GM23248 (cell line): ENCODE results near the gene GLRX. TPM values are rescaled to one million over a fixed set of nuclear protein-coding genes. Genes with fewer than 3 reads are reported as not detected.
A peak's percentile ranks its signal among the peaks of the same experiment; 100 is the strongest.
"Not testable (repeated sequence)": the region's sequence is repeated elsewhere in the genome, so short reads cannot be mapped to it uniquely, and the experiment has no call there.

Experiments
- DNase-seq: peaks from one replicate; pipeline ENCODE4 v3.0.0-alpha.2; 2015
- H2AFZ ChIP-seq: fragments of 200-600 bp; sonication (generic); 2 replicates; pipeline ENCODE4 v1.6.1; 2016; ENCODE audit warnings: antibody characterized with exemption
- H3F3A ChIP-seq: fragments of 200-600 bp; sonication (generic); 2 replicates; pipeline ENCODE4 v1.6.1; 2016; ENCODE audit warnings: mild to moderate bottlenecking, antibody characterized with exemption, mixed run types; ENCODE audit not compliant: insufficient read depth
- H3K27ac ChIP-seq: fragments of 200-600 bp; sonication (generic); 2 replicates; pipeline ENCODE4 v1.5.1; 2016; ENCODE audit warnings: mild to moderate bottlenecking
- H3K27me3 ChIP-seq: fragments of 200-600 bp; sonication (generic); replicated peaks from 2 replicates; pipeline ENCODE4 v1.6.1; 2016; ENCODE audit warnings: mild to moderate bottlenecking; ENCODE audit not compliant: insufficient read depth
- H3K36me3 ChIP-seq: fragments of 200-600 bp; sonication (generic); 2 replicates; pipeline ENCODE4 v1.6.1; 2016; ENCODE audit warnings: low read depth, mild to moderate bottlenecking
- H3K4me1 ChIP-seq: fragments of 200-600 bp; sonication (generic); 2 replicates; pipeline ENCODE4 v1.6.1; 2016; ENCODE audit warnings: mild to moderate bottlenecking; ENCODE audit not compliant: insufficient read depth
- H3K4me2 ChIP-seq: fragments of 200-600 bp; sonication (generic); one replicate; pipeline ENCODE4 v1.6.1; 2016; ENCODE audit warnings: mild to moderate bottlenecking; ENCODE audit not compliant: unreplicated experiment
- H3K4me3 ChIP-seq: fragments of 200-600 bp; sonication (generic); 2 replicates; pipeline ENCODE4 v1.5.1; 2016; ENCODE audit warnings: mild to moderate bottlenecking
- H3K79me2 ChIP-seq: fragments of 200-600 bp; sonication (generic); 2 replicates; pipeline ENCODE4 v1.6.1; 2016; ENCODE audit warnings: mild to moderate bottlenecking; ENCODE audit not compliant: insufficient read depth
- H3K9ac ChIP-seq: fragments of 200-600 bp; sonication (generic); 2 replicates; pipeline ENCODE4 v1.6.1; 2016; ENCODE audit warnings: mild to moderate bottlenecking
- H3K9me2 ChIP-seq: fragments of 200-600 bp; sonication (generic); 2 replicates; pipeline ENCODE4 v1.6.1; 2016; ENCODE audit warnings: mixed run types, mild to moderate bottlenecking, moderate library complexity; ENCODE audit not compliant: insufficient read depth
- H3K9me3 ChIP-seq: fragments of 200-600 bp; sonication (generic); one replicate; pipeline ENCODE4 v1.6.1; 2017; ENCODE audit warnings: low read depth
- H4K20me1 ChIP-seq: fragments of 200-600 bp; sonication (generic); 2 replicates; pipeline ENCODE4 v1.6.0; 2016; ENCODE audit not compliant: insufficient read depth
- EZH2 ChIP-seq: fragments of 200-600 bp; sonication (generic); IDR thresholded peaks from 2 replicates; pipeline ENCODE4 v1.6.1; 2018; ENCODE audit warnings: antibody characterized with exemption, mild to moderate bottlenecking; ENCODE audit not compliant: insufficient read depth, poor library complexity, severe bottlenecking
- EZH2phosphoT487 ChIP-seq: fragments of 200-600 bp; sonication (generic); IDR thresholded peaks from 2 replicates; pipeline ENCODE4 v1.6.1; 2018; ENCODE audit warnings: antibody characterized with exemption, moderate library complexity, mild to moderate bottlenecking, low read depth; ENCODE audit not compliant: insufficient read depth
- whole genome bisulfite sequencing, 2 experiments: methylation state at CpG; one replicate each; pipeline ENCODE4 v1.1.6; 2015 to 2017; ENCODE audit warnings: low lambda C conversion rate in 2 of 2, low coverage in 1 of 2; ENCODE audit errors: missing lambda C conversion rate in 2 of 2; 5-methylcytosine and 5-hydroxymethylcytosine counted together
- in situ Hi-C: fragments of 300-500 bp; cut with MboI; formaldehyde crosslinking; loops from 2 replicates; pipeline ENCODE4 v1.15.0; 2020
- polyA plus RNA-seq: library from polyadenylated mRNA; unstranded; fragments of >200 nt; fragmentation: Nextera tagmentation; extraction: Ambion mirVana; gene quantifications from 2 replicates; pipeline ENCODE4 v1.2.1, GENCODE V29; 2016
- total RNA-seq: library from RNA; depleted of rRNA; stranded (reverse); fragments of >200 nt; shearing (Covaris generic); gene quantifications from 2 replicates; pipeline ENCODE4 v1.2.3, GENCODE V29; 2014

GLRX gene
- total and polyA plus RNA-seq, 2 experiments from 2014 or later: 144 to 316 TPM

DNA sequence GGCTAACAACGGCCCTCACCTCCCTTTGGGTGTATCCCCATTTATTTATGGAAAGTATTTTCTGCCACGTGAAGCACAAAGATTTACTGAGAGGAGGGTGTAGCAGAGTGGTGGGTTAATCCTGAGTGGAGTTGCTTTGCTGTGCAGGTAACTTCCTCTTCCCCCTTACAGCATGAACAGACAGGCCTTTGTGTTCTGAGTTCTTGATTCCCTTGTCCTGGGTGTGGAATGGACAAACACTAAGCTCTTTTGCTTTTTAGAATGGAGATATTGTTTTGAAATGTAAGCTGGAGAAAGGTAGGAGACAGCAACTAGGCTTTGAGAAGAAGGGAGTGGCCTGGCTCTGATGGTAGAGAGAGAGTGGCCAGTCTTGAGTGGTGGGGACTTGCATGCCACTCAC lies 17.1 kb upstream of the GLRX start:
- no peak overlapping the region for H3K27ac ChIP-seq
- no peak overlapping the region for H2AFZ ChIP-seq
- in situ Hi-C loops: loop anchor here (10.0 kb wide), 1 partner anchor 175 kb away; no protein-coding TSS in a partner anchor
- peaks cover 31% of the 10 kb centered on the region for H3F3A ChIP-seq
- 76 to 90% methylated on average over 2 of the region's 2 CpGs for WGBS, 2 experiments
- H3K4me2 ChIP-seq: no peak overlapping the region
- no peak overlapping the region for H3K4me3 ChIP-seq
- no peaks in the 10 kb centered on the region for H3K79me2 ChIP-seq
- no peaks in the 10 kb centered on the region for H3K27me3 ChIP-seq
- no peaks in the 10 kb centered on the region for H4K20me1 ChIP-seq
- TF ChIP-seq EZH2: no peak
- no peak for TF ChIP-seq EZH2phosphoT487
- peaks cover 43% of the 10 kb centered on the region for H3K4me1 ChIP-seq
- H3K9me2 ChIP-seq: no peaks in the 10 kb centered on the region
- no peak for DNase-seq
- H3K36me3 ChIP-seq: no peaks in the 10 kb centered on the region
- no peak overlapping the region for H3K9ac ChIP-seq
- no peaks in the 10 kb centered on the region for H3K9me3 ChIP-seq

DNA sequence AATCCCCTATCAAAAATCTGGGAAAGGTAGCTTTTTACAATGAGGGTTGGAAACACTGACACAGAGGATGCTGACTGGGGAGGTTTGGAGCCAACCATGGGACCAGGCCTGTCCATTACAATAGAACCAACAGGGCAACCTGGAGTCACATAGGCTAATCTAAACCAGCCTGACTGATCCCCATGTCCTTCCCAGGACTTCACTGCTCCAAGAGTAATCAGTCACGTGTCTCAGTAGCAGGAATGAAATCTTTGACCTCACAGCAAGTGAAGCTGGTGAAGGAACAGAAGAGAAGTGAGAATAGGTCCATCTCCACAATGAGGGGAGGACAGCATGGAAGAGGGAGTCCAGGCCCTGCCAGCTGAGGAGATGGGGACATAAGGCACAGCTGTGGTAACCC lies 16.0 kb upstream of the GLRX start:
- Histone ChIP-seq H3K27ac (no peak overlapping the region), H3K9ac (no peak overlapping the region), H3K36me3 (no peaks in the 10 kb centered on the region), H2AFZ (no peak overlapping the region), H3K9me3 (no peaks in the 10 kb centered on the region), H3K4me2 (no peak overlapping the region), H3K4me1 (peaks cover 49% of the 10 kb centered on the region), H4K20me1 (no peaks in the 10 kb centered on the region), H3K79me2 (no peaks in the 10 kb centered on the region), H3F3A (peaks cover 37% of the 10 kb centered on the region), H3K4me3 (no peak overlapping the region), H3K27me3 (no peaks in the 10 kb centered on the region), H3K9me2 (no peaks in the 10 kb centered on the region)
- no peak for DNase-seq
- 29 to 39% methylated on average over 1 of the region's 1 CpG for WGBS, 2 experiments
- TF ChIP-seq EZH2 (no peak), EZH2phosphoT487 (no peak)
- in situ Hi-C loops: no loop called here

DNA sequence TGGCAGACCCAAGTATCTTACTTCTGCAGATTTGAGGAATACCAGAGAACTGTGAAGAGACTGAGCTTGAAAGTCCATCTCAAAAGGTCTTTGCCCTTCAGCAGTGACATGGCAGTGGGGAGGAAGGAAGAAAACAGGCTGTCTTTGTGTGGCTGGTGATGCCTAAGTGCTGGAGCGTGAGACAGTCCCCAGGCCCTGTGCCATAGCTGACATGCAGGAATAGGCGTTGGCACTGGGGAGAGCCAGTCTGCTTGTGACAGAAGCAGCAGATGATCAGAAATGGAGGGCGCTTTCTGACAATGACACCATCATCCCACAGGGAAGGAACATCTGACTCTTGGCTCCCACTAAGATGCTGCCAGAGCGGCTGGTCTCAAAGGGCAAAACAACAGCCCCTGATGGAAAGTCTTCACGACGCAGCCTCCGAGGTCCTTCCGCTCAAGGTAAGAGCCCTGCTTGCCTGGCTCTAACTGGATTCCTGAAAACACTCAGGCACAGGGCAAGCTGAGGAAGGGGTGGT lies 15.5 kb upstream of the GLRX start:
- no peaks in the 10 kb centered on the region for H3K27me3 ChIP-seq
- no peak overlapping the region for H3K9ac ChIP-seq
- H3K36me3 ChIP-seq: no peaks in the 10 kb centered on the region
- 94 to 97% methylated on average over 8 of the region's 8 CpGs for WGBS, 2 experiments
- DNase-seq: no peak
- H4K20me1 ChIP-seq: no peaks in the 10 kb centered on the region
- H3K27ac ChIP-seq: no peak overlapping the region
- no peaks in the 10 kb centered on the region for H3K9me2 ChIP-seq
- H3F3A ChIP-seq: peaks cover 37% of the 10 kb centered on the region
- no peak overlapping the region for H3K4me2 ChIP-seq
- peaks cover 44% of the 10 kb centered on the region for H3K4me1 ChIP-seq
- H3K4me3 ChIP-seq: no peak overlapping the region
- H3K79me2 ChIP-seq: no peaks in the 10 kb centered on the region
- TF ChIP-seq EZH2phosphoT487 (no peak), EZH2 (no peak)
- H3K9me3 ChIP-seq: no peaks in the 10 kb centered on the region
- H2AFZ ChIP-seq: no peak overlapping the region
- in situ Hi-C loops: no loop called here

DNA sequence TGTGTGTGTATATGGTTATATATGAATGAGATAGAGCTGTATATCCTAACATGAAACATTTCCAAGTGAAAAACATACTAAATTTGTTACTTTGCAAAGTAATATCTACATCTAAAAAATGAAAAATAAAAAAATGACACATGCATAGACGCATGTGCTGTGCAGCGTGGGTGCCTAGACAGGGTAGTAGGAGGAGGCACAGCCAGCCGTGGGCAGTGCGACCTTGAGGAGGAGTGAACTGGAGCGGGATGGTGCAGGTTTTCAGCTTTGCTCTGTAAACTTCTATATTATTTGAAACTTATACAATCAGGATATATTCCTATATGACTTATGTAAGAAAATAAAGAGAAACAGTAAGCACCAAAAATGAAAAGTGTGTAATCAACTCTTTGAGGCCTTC lies 15.0 kb upstream of the GLRX start:
- Histone ChIP-seq H3K27ac (no peak overlapping the region), H3K9me3 (no peaks in the 10 kb centered on the region), H3K36me3 (no peaks in the 10 kb centered on the region), H3F3A (peaks cover 34% of the 10 kb centered on the region), H4K20me1 (no peaks in the 10 kb centered on the region), H2AFZ (no peak overlapping the region), H3K4me2 (no peak overlapping the region), H3K27me3 (no peaks in the 10 kb centered on the region), H3K9me2 (no peaks in the 10 kb centered on the region), H3K4me3 (no peak overlapping the region), H3K79me2 (no peaks in the 10 kb centered on the region), H3K9ac (no peak overlapping the region), H3K4me1 (peaks cover 38% of the 10 kb centered on the region)
- TF ChIP-seq EZH2phosphoT487: no peak
- TF ChIP-seq EZH2: no peak
- WGBS, 2 experiments: 97% methylated on average over 5 of the region's 5 CpGs
- no peak for DNase-seq
- in situ Hi-C loops: no loop called here

DNA sequence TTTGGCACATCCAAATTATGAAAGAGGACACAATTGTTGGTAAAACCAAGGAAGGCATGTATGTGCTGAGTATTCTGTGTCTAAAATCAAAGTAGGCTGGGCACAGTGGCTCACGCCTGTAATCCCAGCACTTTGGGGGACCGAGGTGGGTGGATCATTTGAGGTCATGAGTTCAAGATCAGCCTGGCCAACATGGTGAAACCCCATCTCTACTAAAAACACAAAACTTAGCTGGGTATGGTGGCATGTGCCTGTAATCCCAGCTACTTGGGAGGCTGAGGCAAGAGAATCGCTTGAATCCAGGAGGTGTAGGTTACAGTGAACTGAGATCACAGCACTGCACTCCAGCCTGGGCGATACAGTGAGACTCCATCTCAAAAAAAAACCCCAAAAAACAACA lies 14.4 kb upstream of the GLRX start:
- Histone ChIP-seq H3F3A (peaks cover 29% of the 10 kb centered on the region), H3K27ac (peak overlapping the region; percentile 96), H3K4me1 (peaks cover 34% of the 10 kb centered on the region)
- H3K27me3 ChIP-seq, in situ Hi-C loops, H3K36me3 ChIP-seq, H3K4me2 ChIP-seq, H3K9ac ChIP-seq, H3K9me2 ChIP-seq, H3K9me3 ChIP-seq, H3K4me3 ChIP-seq, H4K20me1 ChIP-seq, H2AFZ ChIP-seq, DNase-seq, H3K79me2 ChIP-seq: not testable (repeated sequence)
- WGBS, 2 experiments: 96 to 98% methylated on average over 4 of the region's 4 CpGs
